Mesenchymal stem cell (in vitro differentiated cells and primary cell): ENCODE data around the gene DUSP11.
"Not testable (repeated sequence)": the region's sequence is repeated elsewhere in the genome, so short reads cannot be mapped to it uniquely, and the experiment has no call there.

ENCODE experiments used
- DNase-seq: peaks from one replicate; pipeline ENCODE4 v3.0.0-alpha.2; 2013
- H2AFZ ChIP-seq: one replicate; pipeline ENCODE4 v1.6.1; 2013; ENCODE audit warnings: low read depth, mild to moderate bottlenecking, control low read depth, inconsistent platforms, low read length, moderate library complexity
- H2AK5ac ChIP-seq: 2 replicates; pipeline ENCODE4 v1.6.1; 2013; ENCODE audit warnings: low read length, moderate library complexity, mild to moderate bottlenecking, inconsistent platforms; ENCODE audit not compliant: severe bottlenecking
- H2BK120ac ChIP-seq: one replicate; pipeline ENCODE4 v1.6.1; 2013; ENCODE audit warnings: low read depth, mild to moderate bottlenecking, inconsistent platforms, low read length, moderate library complexity
- H2BK12ac ChIP-seq, 2 experiments: one replicate each; pipeline ENCODE4 v1.6.1; 2013; ENCODE audit warnings: inconsistent platforms in 2 of 2, low read length in 2 of 2, mild to moderate bottlenecking in 2 of 2, moderate library complexity in 2 of 2, control low read depth in 1 of 2
- H2BK15ac ChIP-seq: one replicate; pipeline ENCODE4 v1.6.1; 2013; ENCODE audit warnings: mild to moderate bottlenecking, low read depth, inconsistent platforms; ENCODE audit not compliant: poor library complexity, severe bottlenecking
- H2BK5ac ChIP-seq: 2 replicates; pipeline ENCODE4 v1.6.1; 2013; ENCODE audit warnings: low read depth, mild to moderate bottlenecking, low read length, control low read depth, inconsistent platforms; ENCODE audit not compliant: poor library complexity, severe bottlenecking
- H3K14ac ChIP-seq, 2 experiments: one replicate each; pipeline ENCODE4 v1.6.1; 2013; ENCODE audit warnings: inconsistent platforms in 2 of 2, low read length in 2 of 2, control low read depth in 1 of 2, mild to moderate bottlenecking in 1 of 2, moderate library complexity in 1 of 2
- H3K18ac ChIP-seq, 2 experiments: one replicate each; pipeline ENCODE4 v1.6.1; 2013; ENCODE audit warnings: inconsistent platforms in 2 of 2, low read length in 2 of 2, control low read depth in 1 of 2, low read depth in 1 of 2, mild to moderate bottlenecking in 1 of 2
- H3K23ac ChIP-seq, 2 experiments: one replicate each; pipeline ENCODE4 v1.6.1; 2013; ENCODE audit warnings: inconsistent platforms in 2 of 2, low read length in 2 of 2, mild to moderate bottlenecking in 2 of 2, moderate library complexity in 2 of 2, control low read depth in 1 of 2
- H3K27ac ChIP-seq: 2 replicates; pipeline ENCODE4 v1.5.1; 2013; ENCODE audit warnings: mild to moderate bottlenecking, moderate library complexity, low read length, control low read depth, inconsistent platforms; ENCODE audit not compliant: poor library complexity, severe bottlenecking
- H3K27me3 ChIP-seq, 2 experiments: 2 replicates each; pipeline versions ENCODE4 v1.6.1 to v1.7.0; 2013; ENCODE audit warnings: low read length in 2 of 2, mild to moderate bottlenecking in 2 of 2, moderate library complexity in 2 of 2, control low read depth in 1 of 2, inconsistent platforms in 1 of 2; ENCODE audit not compliant: control insufficient read depth in 1 of 2, insufficient read depth in 1 of 2
- H3K36me3 ChIP-seq, 2 experiments: 2 replicates each; pipeline versions ENCODE4 v1.6.1 to v1.7.0; 2013; ENCODE audit warnings: low read length in 2 of 2, control low read depth in 1 of 2, inconsistent platforms in 1 of 2, low read depth in 1 of 2, mild to moderate bottlenecking in 1 of 2; ENCODE audit not compliant: insufficient read depth in 2 of 2, control insufficient read depth in 1 of 2
- H3K4ac ChIP-seq, 2 experiments: one replicate each; pipeline ENCODE4 v1.6.1; 2013; ENCODE audit warnings: inconsistent platforms in 2 of 2, low read length in 2 of 2, mild to moderate bottlenecking in 2 of 2, moderate library complexity in 2 of 2, control low read depth in 1 of 2, low read depth in 1 of 2
- H3K4me1 ChIP-seq: 2 replicates; pipeline ENCODE4 v1.6.1; 2013; ENCODE audit warnings: low read depth, low read length, control low read depth; ENCODE audit not compliant: control insufficient read depth, insufficient read depth
- H3K4me2 ChIP-seq: 2 replicates; pipeline ENCODE4 v1.6.1; 2013; ENCODE audit warnings: low read length, mild to moderate bottlenecking, inconsistent platforms; ENCODE audit not compliant: poor library complexity, severe bottlenecking
- H3K4me3 ChIP-seq, 2 experiments: 2 replicates each; pipeline versions ENCODE4 v1.5.1 to v1.7.0; 2013; ENCODE audit warnings: low read length in 2 of 2, mild to moderate bottlenecking in 2 of 2, control low read depth in 1 of 2, low read depth in 1 of 2; ENCODE audit not compliant: insufficient read depth in 1 of 2
- H3K79me1 ChIP-seq: replicated peaks from 2 replicates; pipeline ENCODE4 v1.6.1; 2013; ENCODE audit warnings: mild to moderate bottlenecking, control low read depth, low read length, inconsistent platforms; ENCODE audit not compliant: poor library complexity, severe bottlenecking
- H3K9ac ChIP-seq: 2 replicates; pipeline ENCODE4 v1.7.0; 2013; ENCODE audit warnings: mild to moderate bottlenecking, low read length, moderate library complexity
- H3K9me3 ChIP-seq: 2 replicates; pipeline ENCODE4 v1.7.0; 2013; ENCODE audit warnings: mild to moderate bottlenecking, low read length; ENCODE audit not compliant: control insufficient read depth
- H4K8ac ChIP-seq: one replicate; pipeline ENCODE4 v1.6.1; 2013; ENCODE audit warnings: inconsistent platforms, mild to moderate bottlenecking, low read length, moderate library complexity
- H4K91ac ChIP-seq: one replicate; pipeline ENCODE4 v1.6.1; 2013; ENCODE audit warnings: mild to moderate bottlenecking, low read length, inconsistent platforms
- WGBS: methylation state at CpG from one replicate; pipeline ENCODE4 v1.1.7; 2013; ENCODE audit warnings: mixed read lengths; 5-methylcytosine and 5-hydroxymethylcytosine counted together

The DUSP11 gene

GRCh38 chr2:73728043-73728442, 51.9 kb downstream of the DUSP11 start:
- peaks cover 18 to 46% of the 10 kb centered on the region in 2 experiments for H3K36me3 ChIP-seq
- H3K4me2 ChIP-seq = no peak overlapping the region
- no peaks in the 10 kb centered on the region for H3K27me3 ChIP-seq
- H4K91ac ChIP-seq = no peak overlapping the region
- no peak overlapping the region for H3K14ac ChIP-seq
- no peak overlapping the region for H2BK15ac ChIP-seq
- H2AK5ac ChIP-seq = no peak overlapping the region
- no peak overlapping the region for H3K4me3 ChIP-seq
- no peak overlapping the region for H3K27ac ChIP-seq
- H3K79me1 ChIP-seq = peaks cover 2% of the 10 kb centered on the region
- H3K9ac ChIP-seq = no peak overlapping the region
- H4K8ac ChIP-seq = no peak overlapping the region
- no peak overlapping the region for H2BK12ac ChIP-seq
- no peaks in the 10 kb centered on the region for H3K4me1 ChIP-seq
- no peak overlapping the region for H2BK5ac ChIP-seq
- H3K23ac ChIP-seq = no peak overlapping the region
- H2BK120ac ChIP-seq = no peak overlapping the region
- H3K18ac ChIP-seq = no peak overlapping the region
- 68% methylated on average over 3 of the region's 3 CpGs for WGBS
- no peak overlapping the region for H2AFZ ChIP-seq
- no peak for DNase-seq
- H3K4ac ChIP-seq = no peak overlapping the region
- H3K9me3 ChIP-seq = no peaks in the 10 kb centered on the region

GRCh38 chr2:73726657-73727056, 53.2 kb downstream of the DUSP11 start:
- not testable (repeated sequence) for H3K4me1 ChIP-seq, H3K9me3 ChIP-seq, DNase-seq, H3K27me3 ChIP-seq, H2AFZ ChIP-seq, H3K79me1 ChIP-seq, H2BK120ac ChIP-seq, H2BK12ac ChIP-seq, H4K91ac ChIP-seq, H2BK15ac ChIP-seq, H3K27ac ChIP-seq, H4K8ac ChIP-seq, H3K18ac ChIP-seq, H3K23ac ChIP-seq, H3K14ac ChIP-seq, H3K4ac ChIP-seq, H3K9ac ChIP-seq, H3K4me2 ChIP-seq, H2BK5ac ChIP-seq, H3K4me3 ChIP-seq, H2AK5ac ChIP-seq
- peaks cover 14 to 33% of the 10 kb centered on the region in 2 experiments for H3K36me3 ChIP-seq
- no CpG with 5 or more reads among the region's 1 CpG for WGBS

GRCh38 chr2:73718851-73719621, 60.9 kb downstream of the DUSP11 start:
- Histone ChIP-seq H4K8ac (no peak overlapping the region), H3K23ac (no peak overlapping the region), H3K4me2 (no peak overlapping the region), H3K4me3 (no peak overlapping the region), H2BK12ac (no peak overlapping the region), H2AFZ (no peak overlapping the region), H3K79me1 (no peaks in the 10 kb centered on the region), H3K27me3 (peaks cover 0 to 12% of the 10 kb centered on the region in 2 experiments), H2BK15ac (no peak overlapping the region), H3K4me1 (no peaks in the 10 kb centered on the region), H3K18ac (no peak overlapping the region), H2BK120ac (no peak overlapping the region), H3K9me3 (peaks cover 4% of the 10 kb centered on the region), H3K27ac (no peak overlapping the region), H3K36me3 (no peaks in the 10 kb centered on the region), H2BK5ac (no peak overlapping the region), H3K14ac (no peak overlapping the region), H4K91ac (no peak overlapping the region), H3K4ac (no peak overlapping the region), H2AK5ac (no peak overlapping the region), H3K9ac (no peak overlapping the region)
- WGBS = 75% methylated on average over 9 of the region's 11 CpGs
- DNase-seq = no peak

- 79% methylated on average over 6 of the region's 6 CpGs for WGBS
- H3K9ac ChIP-seq = no peak overlapping the region
Observed at GRCh38 chr2:73718421-73718820, 61.5 kb downstream of the DUSP11 start.

More at GRCh38 chr2:73718421-73718820, 61.5 kb downstream of the DUSP11 start:
- H2AK5ac ChIP-seq = no peak overlapping the region
- no peak overlapping the region for H2BK15ac ChIP-seq
- no peaks in the 10 kb centered on the region for H3K36me3 ChIP-seq
- peaks cover 0 to 12% of the 10 kb centered on the region in 2 experiments for H3K27me3 ChIP-seq
- no peak overlapping the region for H2BK120ac ChIP-seq
- no peak overlapping the region for H3K23ac ChIP-seq
- H3K18ac ChIP-seq = no peak overlapping the region
- H4K8ac ChIP-seq = no peak overlapping the region
- DNase-seq = no peak
- H4K91ac ChIP-seq = no peak overlapping the region
- H3K9me3 ChIP-seq = peaks cover 10% of the 10 kb centered on the region
- H3K79me1 ChIP-seq = no peaks in the 10 kb centered on the region
- no peak overlapping the region for H3K4ac ChIP-seq
- H3K14ac ChIP-seq = no peak overlapping the region
- no peaks in the 10 kb centered on the region for H3K4me1 ChIP-seq
- H2AFZ ChIP-seq = no peak overlapping the region
- no peak overlapping the region for H3K4me2 ChIP-seq
- H2BK5ac ChIP-seq = no peak overlapping the region
- H3K4me3 ChIP-seq = no peak overlapping the region
- H3K27ac ChIP-seq = no peak overlapping the region
- H2BK12ac ChIP-seq = no peak overlapping the region
